ENCODE data around the gene FAM117A.
"Not testable (repeated sequence)": the region's sequence is repeated elsewhere in the genome, so short reads cannot be mapped to it uniquely, and the experiment has no call there.

The FAM117A gene

DNA sequence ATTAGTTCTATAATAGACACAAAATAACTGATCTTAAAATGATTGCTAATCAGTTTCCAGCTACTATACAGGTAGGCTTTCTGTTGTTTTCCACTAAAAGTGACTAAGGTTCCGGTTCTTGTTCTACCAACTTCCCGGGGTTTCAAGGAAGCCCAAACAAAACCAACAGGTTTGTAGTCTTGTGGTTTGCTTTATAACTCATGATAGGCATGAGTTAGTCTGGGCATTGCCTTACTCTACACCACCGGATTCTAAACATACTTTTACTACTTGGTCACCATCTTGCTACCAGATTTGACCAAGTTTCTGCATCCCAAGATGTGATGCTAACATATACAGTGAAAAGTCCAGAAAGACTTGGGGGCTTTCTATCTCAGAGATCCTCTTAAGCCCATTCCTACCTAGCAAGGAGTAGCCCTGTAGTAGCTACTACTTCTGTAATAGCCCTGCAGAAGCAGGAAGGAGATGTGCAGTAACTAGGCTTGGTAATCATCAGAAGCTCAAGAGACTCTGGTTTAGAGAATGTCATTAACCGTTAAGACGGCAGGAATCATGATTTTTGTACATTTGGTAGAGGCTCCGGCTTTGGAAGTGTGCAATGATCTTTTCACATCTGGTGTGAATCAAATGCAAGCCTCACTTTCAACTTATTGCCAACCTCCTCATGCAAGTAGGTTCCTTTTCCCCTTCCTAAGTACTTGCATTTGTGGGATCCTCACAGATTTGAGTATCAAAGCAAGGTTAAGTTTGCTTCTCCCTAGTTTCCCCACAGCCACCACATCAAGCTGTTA lies 1.6 kb downstream of the FAM117A start:
- FAIRE-seq: no peak

GRCh38 chr17:49760932-49761558 lies 2.9 kb downstream of the FAM117A start:
- FAIRE-seq: no peak

DNA sequence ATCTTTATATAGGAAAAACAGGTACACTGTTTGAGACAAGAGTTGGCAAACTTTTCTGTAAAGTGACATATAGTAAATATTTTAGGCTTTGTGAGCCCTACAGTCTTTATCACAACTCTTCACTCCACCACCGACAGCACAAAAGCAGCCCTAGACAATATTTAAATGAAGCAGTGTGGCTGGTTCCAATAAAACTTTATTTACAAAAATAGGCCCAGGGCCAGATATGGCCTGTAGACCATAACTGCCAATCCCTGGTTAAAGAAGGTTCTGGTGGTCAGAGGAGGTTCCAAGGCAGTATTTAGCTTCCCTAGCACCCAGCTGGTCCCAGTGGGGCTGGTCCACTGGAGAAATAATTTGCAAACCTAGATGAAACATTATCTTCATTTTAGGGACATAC lies 3.6 kb downstream of the FAM117A start:
- no peak for FAIRE-seq

GRCh38 chr17:49759203-49759602 lies 4.7 kb downstream of the FAM117A start:
- FAIRE-seq: no peak

- not testable (repeated sequence) for FAIRE-seq
Measured at GRCh38 chr17:49758464-49759010, 5.4 kb downstream of the FAM117A start.

GRCh38 chr17:49757151-49757777 lies 6.7 kb downstream of the FAM117A start:
- no peak for FAIRE-seq

DNA sequence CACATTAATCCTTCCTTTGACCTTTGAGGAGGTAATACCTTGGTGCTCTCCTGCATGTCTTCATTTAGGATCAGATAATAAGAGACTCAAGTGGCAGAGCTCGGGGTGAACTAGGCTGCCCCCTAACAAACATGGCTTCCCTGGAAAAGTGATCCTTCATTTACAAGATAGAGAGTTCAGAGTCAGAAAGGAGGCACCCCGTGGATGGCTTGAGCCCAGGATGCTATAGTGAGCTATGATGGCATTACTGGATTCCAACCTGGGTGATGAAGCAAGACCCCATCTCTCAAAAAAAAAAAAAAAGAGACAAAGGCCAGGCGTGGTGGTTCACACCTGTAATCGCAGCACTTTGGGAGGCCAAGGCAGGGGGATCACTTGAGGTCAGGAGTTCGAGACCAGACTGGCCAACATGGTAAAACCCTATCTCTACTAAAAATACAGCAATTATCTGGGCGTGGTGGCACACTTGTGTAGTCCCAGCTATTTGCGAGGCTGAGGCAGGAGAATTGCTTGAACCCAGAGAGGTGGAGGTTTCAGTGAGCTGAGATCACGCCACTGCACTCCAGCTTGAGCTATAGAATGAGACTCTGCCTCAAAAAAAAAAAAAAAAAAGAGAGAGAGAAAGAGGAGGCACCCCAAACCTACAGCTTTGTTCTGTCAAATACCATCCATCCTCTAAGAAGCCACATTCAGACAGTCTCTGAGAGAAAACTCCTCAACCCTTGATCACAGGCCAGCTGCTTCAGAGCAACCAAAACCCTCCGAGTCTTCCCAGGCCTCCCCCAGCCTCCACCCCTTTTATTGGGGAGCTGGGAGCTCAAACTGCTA lies 7.4 kb downstream of the FAM117A start:
- FAIRE-seq: no peak

DNA sequence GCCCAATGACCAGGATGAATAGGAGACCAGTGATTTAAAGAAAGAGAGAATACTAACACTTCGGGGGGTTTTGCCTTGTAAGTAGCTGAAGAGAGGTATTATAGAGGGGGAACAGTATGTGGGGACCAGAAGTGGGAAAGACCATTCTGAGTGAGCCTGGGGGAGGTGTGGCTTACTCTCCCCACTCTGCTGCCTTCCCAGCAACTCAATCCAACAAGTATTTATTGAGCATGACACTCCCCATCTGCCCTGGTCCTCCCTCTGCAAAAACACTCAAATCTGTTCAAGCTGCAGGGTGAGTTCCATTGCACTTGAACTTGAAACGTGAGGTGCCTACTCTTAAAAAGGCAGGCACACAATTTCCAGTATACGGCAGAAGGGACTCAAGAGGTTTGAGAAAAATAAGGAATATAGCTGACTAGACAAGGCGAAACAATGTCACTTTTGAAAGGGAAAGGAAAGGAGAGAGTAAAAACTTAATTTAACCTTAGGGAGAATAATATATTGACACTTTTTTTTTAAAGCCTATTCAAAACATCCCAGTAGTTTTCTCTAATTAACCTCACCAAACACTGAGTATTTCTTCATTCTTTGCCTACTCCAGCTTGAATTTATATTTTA lies 8.2 kb downstream of the FAM117A start:
- no peak for FAIRE-seq

DNA sequence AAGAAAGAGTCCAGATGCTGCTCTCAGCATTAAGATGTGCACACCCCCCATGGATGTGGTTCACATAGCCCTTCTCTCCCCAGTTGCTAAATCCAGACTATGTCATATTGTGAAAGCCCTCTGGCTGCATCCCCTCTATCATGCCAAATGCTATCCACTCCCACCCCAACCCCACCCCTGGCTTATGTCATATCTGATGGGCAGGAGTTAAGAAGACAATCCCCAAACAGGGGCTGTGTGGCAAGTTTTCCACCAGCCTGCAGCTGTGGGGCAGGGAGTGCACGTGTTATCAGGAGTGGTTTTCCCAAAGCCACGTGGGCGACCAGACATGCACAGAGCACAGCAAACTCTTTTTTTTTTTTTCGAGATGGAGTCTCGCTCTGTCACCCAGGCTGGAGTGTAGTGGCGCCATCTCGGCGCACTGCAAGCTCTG lies 10.0 kb downstream of the FAM117A start:
- no peak for FAIRE-seq

GRCh38 chr17:49752508-49752907 lies 11.4 kb downstream of the FAM117A start:
- no peak for FAIRE-seq

DNA sequence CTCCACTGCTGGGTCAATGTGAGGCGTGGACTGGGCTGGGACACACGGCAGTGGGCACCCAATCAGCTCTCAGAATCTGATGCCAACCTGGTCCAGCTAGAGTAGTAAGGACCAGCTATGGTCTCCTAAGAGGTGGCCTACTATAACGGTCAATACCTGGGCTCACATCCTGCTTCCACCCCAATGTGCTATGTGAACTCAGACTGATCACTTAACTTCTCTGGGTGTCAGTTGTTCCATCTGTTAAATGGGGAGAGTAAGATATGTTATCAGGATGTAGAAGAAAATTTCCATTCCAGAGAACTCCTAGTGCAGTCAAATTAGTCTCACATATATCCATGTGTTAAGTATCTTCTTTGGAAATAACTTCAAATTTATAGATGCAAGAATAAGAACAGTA lies 14.2 kb downstream of the FAM117A start:
- no peak for FAIRE-seq

DNA sequence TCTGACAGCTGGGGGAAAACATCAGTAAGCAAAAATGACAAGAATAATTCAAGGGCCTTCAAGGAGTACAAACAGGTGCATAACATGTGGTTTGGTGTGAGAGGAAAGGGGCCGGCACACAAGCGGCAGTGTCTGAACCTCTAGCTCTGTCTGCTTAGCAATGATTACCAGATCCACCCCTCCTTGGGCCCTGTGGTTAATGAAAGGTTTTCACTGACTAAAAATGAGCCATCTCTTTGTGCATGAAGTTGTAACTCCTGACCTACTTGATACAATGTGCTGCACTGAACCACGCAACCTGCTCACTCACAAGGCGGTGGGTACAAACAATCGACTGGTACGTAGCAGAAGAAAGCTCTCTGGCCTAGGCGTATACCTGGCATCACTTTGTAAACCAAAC lies 15.1 kb downstream of the FAM117A start:
- no peak for FAIRE-seq

- no peak for FAIRE-seq
Measured at GRCh38 chr17:49748223-49748622, 15.7 kb downstream of the FAM117A start.

- no peak for FAIRE-seq
Measured at GRCh38 chr17:49747632-49748031, 16.3 kb downstream of the FAM117A start.

DNA sequence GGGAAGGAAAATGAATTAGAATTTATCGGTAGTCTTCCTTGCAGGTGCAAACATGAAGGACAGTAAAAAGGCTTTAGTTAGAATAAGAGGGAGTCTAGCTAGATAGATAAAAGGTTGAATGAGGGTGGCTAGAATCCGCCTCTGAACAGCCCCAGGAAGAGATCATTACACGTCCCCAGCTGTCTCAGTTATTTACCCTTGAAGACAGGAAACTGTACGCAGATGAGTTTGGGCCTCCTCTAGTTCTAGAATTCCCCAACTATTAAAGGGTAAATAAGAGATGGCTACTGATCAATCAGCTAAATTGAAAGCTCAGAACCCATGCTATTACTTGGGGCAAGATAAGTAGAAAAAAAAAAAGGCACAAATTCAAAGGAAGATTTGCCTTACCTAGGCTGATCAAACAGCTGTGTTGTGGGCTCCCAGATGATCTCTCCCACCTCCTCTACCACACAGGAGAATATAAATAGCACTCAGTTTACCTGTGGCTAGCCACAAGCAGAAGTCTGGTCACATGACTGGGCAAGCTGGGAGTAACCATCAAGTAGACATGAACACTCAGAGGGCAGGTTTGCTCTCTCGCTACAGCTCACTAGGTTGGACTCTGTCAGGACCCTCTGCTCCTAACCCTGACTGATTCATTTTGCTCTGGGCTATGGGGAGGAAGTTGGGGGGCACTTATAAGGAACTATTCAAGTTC lies 17.0 kb downstream of the FAM117A start:
- no peak for FAIRE-seq

DNA sequence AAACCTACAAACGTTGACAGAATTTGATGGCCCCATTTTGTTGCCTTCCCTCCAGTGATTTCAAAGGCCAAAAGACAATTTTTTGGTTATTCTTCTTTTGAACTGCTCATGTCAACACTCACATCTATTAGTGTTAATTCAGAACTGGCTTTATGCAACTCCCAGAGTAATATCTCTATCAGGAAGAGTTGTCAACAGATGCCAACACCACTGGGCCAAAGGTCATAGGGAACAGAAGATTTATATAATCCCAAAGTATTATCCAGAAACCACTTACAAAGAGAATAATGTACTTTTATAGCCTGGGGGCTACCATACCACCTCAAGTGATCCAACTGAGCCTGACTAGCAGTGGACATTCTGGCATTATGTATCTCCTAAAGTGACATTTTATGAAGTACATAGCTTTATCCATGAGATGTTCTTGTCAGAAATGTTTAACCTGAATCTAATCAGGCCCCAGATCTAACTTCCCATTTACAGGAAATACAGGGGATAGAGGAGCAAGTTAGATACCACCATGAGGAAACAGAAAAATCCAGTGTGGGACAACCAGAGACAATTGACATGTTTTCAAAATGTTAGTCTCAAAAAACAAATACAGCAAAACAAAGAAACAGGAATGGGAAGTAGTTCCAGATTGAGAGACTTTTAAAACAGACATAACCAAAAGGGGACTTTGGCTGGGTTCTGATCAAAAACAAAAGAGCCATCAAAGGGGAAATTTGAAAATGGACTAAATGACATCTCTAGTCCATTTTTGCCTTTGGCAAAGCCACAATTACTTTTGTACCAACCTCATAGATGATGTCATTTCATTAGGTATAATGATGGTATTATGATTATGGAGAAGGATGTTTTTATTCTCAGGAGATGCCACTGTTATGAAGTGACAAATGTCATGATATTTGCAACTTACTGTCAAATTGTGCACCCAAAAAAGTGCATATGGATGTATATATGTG lies 18.5 kb downstream of the FAM117A start:
- FAIRE-seq: no peak

GRCh38 chr17:49742166-49742638 lies 21.7 kb downstream of the FAM117A start:
- no peak for FAIRE-seq

GRCh38 chr17:49741692-49742076 lies 22.2 kb downstream of the FAM117A start:
- no peak for FAIRE-seq

- no peak for FAIRE-seq
Measured at GRCh38 chr17:49741009-49741691, 22.8 kb downstream of the FAM117A start.

Measured in G401.6 (cell line).